BJ (cell line): Measurements from ENCODE around the gene SNX9. TPM values are rescaled to one million over a fixed set of nuclear protein-coding genes. Genes with fewer than 3 reads are reported as not detected.

ENCODE experiments used
- CTCF ChIA-PET: fragments of 350-600 bp; formaldehyde crosslinking; extraction: SDS; loops from one replicate; lab custom pipeline; 2021; ENCODE audit warnings: antibody characterized with exemption, inconsistent platforms; lab: Yijun Ruan, JAX
- POLR2A ChIA-PET: fragments of 300-600 bp; sonication (Branson Sonifier 250); formaldehyde crosslinking; extraction: SDS; loops from one replicate; lab custom pipeline; 2021; ENCODE audit warnings: antibody characterized with exemption; lab: Charles Lee
- DNase-seq: peaks from one replicate; pipeline ENCODE4 v3.0.0-alpha.2; 2011; ENCODE audit warnings: low read depth
- H3K27me3 ChIP-seq: 2 replicates; pipeline ENCODE4 v1.6.0; 2011; ENCODE audit warnings: low read length; ENCODE audit not compliant: control insufficient read depth, insufficient read depth
- H3K36me3 ChIP-seq: 2 replicates; pipeline ENCODE4 v1.5.1; 2011; ENCODE audit warnings: low read length; ENCODE audit not compliant: control insufficient read depth, insufficient read depth
- H3K4me3 ChIP-seq: 2 replicates; pipeline ENCODE4 v1.5.1; 2011; ENCODE audit warnings: low read depth, mild to moderate bottlenecking, control low read depth, low read length
- CTCF ChIP-seq: IDR thresholded peaks from 2 replicates; pipeline ENCODE4 v1.5.1; 2011; ENCODE audit warnings: low read depth, mild to moderate bottlenecking, control low read depth, inconsistent platforms, low read length, moderate library complexity; ENCODE audit not compliant: insufficient read depth
- polyA plus RNA-seq: library from polyadenylated mRNA; depleted of rRNA; stranded (reverse); fragments of >200 nt; gene quantifications from 2 replicates; pipeline ENCODE4 v1.2.3, GENCODE V29; 2011

SNX9 gene
- polyA plus RNA-seq, 1 experiment: 75.1 TPM

GRCh38 chr6:157813750-157814455 lies 9.1 kb upstream of the SNX9 start:
- Histone ChIP-seq H3K4me3 (no peak overlapping the region), H3K36me3 (no peaks in the 10 kb centered on the region), H3K27me3 (no peaks in the 10 kb centered on the region)
- ChIA-PET POLR2A (no interaction called here), CTCF (interaction anchor here (1.0 to 1.6 kb wide), 3 partner anchors 13 to 125 kb away, joined by 3 to 6 read pairs (median 4); no protein-coding TSS in a partner anchor)
- no peak for TF ChIP-seq CTCF
- peak; percentile 80 for DNase-seq

- POLR2A ChIA-PET: no interaction called here
- no peak for TF ChIP-seq CTCF
- no peak for DNase-seq
- H3K27me3 ChIP-seq: no peaks in the 10 kb centered on the region
- H3K4me3 ChIP-seq: no peak overlapping the region
- H3K36me3 ChIP-seq: no peaks in the 10 kb centered on the region
- CTCF ChIA-PET: no interaction called here
Observed at GRCh38 chr6:157814883-157815282, 8.2 kb upstream of the SNX9 start.

- no peak for TF ChIP-seq CTCF
- ChIA-PET POLR2A (no interaction called here), CTCF (interaction anchor here (1.1 to 1.2 kb wide), 2 partner anchors 12 to 65 kb away, joined by 3 to 5 read pairs; no protein-coding TSS in a partner anchor)
- Histone ChIP-seq H3K27me3 (no peaks in the 10 kb centered on the region), H3K36me3 (no peaks in the 10 kb centered on the region), H3K4me3 (no peak overlapping the region)
- DNase-seq: no peak
Observed at GRCh38 chr6:157821342-157822033, 1.6 kb upstream of the SNX9 start.

- ChIA-PET CTCF (interaction anchor here (1.2 kb wide), 1 partner anchor 11 kb away, joined by 5 read pairs; no protein-coding TSS in a partner anchor), POLR2A (no interaction called here)
- peak overlapping the region; percentile 46 for H3K4me3 ChIP-seq
- no peaks in the 10 kb centered on the region for H3K36me3 ChIP-seq
- TF ChIP-seq CTCF: no peak
- no peaks in the 10 kb centered on the region for H3K27me3 ChIP-seq
- no peak for DNase-seq
Observed at GRCh38 chr6:157822245-157823000, 623 bp upstream of the SNX9 start.
